ENCODE data around the gene SLC45A3. TPM values are rescaled to one million over a fixed set of nuclear protein-coding genes. Genes with fewer than 3 reads are reported as not detected.
A peak's percentile ranks its signal among the peaks of the same experiment; 100 is the strongest.

Gene SLC45A3
- total RNA-seq, 1 donor from 2014 or later = 9.2 TPM

- Mint-ChIP-seq H3K36me3 (ENCODE audit: low read depth, unreplicated experiment) (no peaks in the 10 kb centered on the region), H3K4me1 (ENCODE audit: unreplicated experiment) (peaks cover 48% of the 10 kb centered on the region), H3K9me3 (ENCODE audit: unreplicated experiment) (no peaks in the 10 kb centered on the region), H3K27me3 (ENCODE audit: unreplicated experiment) (peaks cover 12% of the 10 kb centered on the region), H3K27ac (ENCODE audit: unreplicated experiment) (no peak overlapping the region), H3K4me3 (ENCODE audit: unreplicated experiment) (peak overlapping the region; percentile 92)
- TF ChIP-seq CTCF (IDR thresholded peaks at IDR 0.05; ENCODE audit: unreplicated experiment) = no peak
- DNase-seq (ENCODE audit: low spot score) = no peak
These were observed 1.8 kb downstream of the SLC45A3 start for GRCh38 chr1:205678286-205679111.

DNA sequence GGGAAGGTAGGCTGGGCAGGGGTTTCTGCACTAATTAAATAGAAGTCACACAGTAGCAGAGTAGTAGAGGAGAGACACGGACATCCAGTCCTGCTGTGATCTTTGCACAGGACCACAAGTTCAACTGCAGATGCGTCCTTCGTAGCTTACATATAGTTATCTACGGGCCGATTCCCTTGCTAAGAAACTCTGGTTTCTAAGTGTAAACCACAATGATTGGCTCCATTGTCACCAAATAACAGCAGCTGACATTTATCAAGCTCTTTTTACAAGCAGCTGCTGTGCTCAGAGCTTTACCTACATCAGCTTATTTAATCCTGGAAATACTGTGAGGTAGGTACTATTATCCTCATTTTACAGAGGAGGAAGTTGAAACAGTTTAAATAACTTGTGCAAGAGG is 3.1 kb downstream of the SLC45A3 start:
- Mint-ChIP-seq H3K27ac (ENCODE audit: unreplicated experiment) (no peak overlapping the region), H3K4me3 (ENCODE audit: unreplicated experiment) (no peak overlapping the region), H3K27me3 (ENCODE audit: unreplicated experiment) (peaks cover 12% of the 10 kb centered on the region), H3K9me3 (ENCODE audit: unreplicated experiment) (no peaks in the 10 kb centered on the region), H3K36me3 (ENCODE audit: low read depth, unreplicated experiment) (no peaks in the 10 kb centered on the region), H3K4me1 (ENCODE audit: unreplicated experiment) (peaks cover 49% of the 10 kb centered on the region)
- DNase-seq (ENCODE audit: low spot score) = no peak
- no peak for TF ChIP-seq CTCF (IDR thresholded peaks at IDR 0.05; ENCODE audit: unreplicated experiment)

DNA sequence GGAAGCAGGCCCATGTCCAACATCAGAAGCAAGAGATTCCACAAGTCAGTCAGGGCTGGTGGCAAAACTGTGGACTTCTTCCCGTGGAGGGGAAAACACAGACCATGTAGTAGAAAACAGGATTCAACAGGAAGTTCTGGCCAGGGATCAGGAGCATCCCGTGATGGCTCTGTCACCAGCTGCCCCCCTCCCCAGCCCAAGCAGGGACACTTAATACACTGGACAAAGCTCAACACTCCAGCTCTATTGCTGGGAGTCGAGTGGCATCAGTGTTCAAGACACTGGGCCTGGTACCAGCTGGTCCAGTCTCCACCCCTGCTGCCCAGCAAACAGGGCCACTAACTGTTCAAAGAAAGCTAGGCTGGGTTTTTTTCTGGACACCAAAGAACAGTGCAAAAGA is 3.7 kb downstream of the SLC45A3 start:
- H3K4me1 Mint-ChIP-seq (ENCODE audit: unreplicated experiment) = peaks cover 54% of the 10 kb centered on the region
- DNase-seq (ENCODE audit: low spot score) = no peak
- peaks cover 12% of the 10 kb centered on the region for H3K27me3 Mint-ChIP-seq (ENCODE audit: unreplicated experiment)
- no peak overlapping the region for H3K4me3 Mint-ChIP-seq (ENCODE audit: unreplicated experiment)
- no peak overlapping the region for H3K27ac Mint-ChIP-seq (ENCODE audit: unreplicated experiment)
- no peaks in the 10 kb centered on the region for H3K36me3 Mint-ChIP-seq (ENCODE audit: low read depth, unreplicated experiment)
- H3K9me3 Mint-ChIP-seq (ENCODE audit: unreplicated experiment) = no peaks in the 10 kb centered on the region
- TF ChIP-seq CTCF (IDR thresholded peaks at IDR 0.05; ENCODE audit: unreplicated experiment) = no peak

- Mint-ChIP-seq H3K27me3 (ENCODE audit: unreplicated experiment) (peaks cover 9% of the 10 kb centered on the region), H3K9me3 (ENCODE audit: unreplicated experiment) (no peaks in the 10 kb centered on the region), H3K4me3 (ENCODE audit: unreplicated experiment) (no peak overlapping the region), H3K36me3 (ENCODE audit: low read depth, unreplicated experiment) (no peaks in the 10 kb centered on the region), H3K27ac (ENCODE audit: unreplicated experiment) (no peak overlapping the region), H3K4me1 (ENCODE audit: unreplicated experiment) (peaks cover 58% of the 10 kb centered on the region)
- DNase-seq (ENCODE audit: low spot score) = no peak
- no peak for TF ChIP-seq CTCF (IDR thresholded peaks at IDR 0.05; ENCODE audit: unreplicated experiment)
These were observed 4.3 kb downstream of the SLC45A3 start for GRCh38 chr1:205676002-205676401.

DNA sequence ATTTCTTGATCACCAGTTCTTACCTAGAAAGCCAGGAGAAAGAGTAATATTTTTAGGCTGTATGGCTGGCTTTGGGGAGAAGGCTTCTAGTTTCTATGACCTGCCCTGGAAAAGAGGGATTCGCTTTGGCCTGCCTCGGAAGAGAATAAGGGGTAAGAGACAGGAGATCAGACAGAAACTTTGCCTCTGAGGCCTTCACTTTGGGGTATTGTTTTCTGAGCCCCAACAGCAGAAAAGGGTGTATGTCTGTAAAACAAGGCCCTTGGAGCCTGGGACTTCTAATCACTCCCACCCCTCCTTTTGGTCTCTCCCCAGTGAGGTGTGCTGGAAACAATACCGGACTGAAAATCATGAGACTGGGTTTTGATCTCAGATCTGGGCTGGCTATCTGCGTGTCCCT is 5.1 kb downstream of the SLC45A3 start:
- no peaks in the 10 kb centered on the region for H3K36me3 Mint-ChIP-seq (ENCODE audit: low read depth, unreplicated experiment)
- no peak for TF ChIP-seq CTCF (IDR thresholded peaks at IDR 0.05; ENCODE audit: unreplicated experiment)
- no peak for DNase-seq (ENCODE audit: low spot score)
- H3K27ac Mint-ChIP-seq (ENCODE audit: unreplicated experiment) = no peak overlapping the region
- no peak overlapping the region for H3K4me3 Mint-ChIP-seq (ENCODE audit: unreplicated experiment)
- H3K27me3 Mint-ChIP-seq (ENCODE audit: unreplicated experiment) = peaks cover 5% of the 10 kb centered on the region
- H3K4me1 Mint-ChIP-seq (ENCODE audit: unreplicated experiment) = peaks cover 59% of the 10 kb centered on the region
- no peaks in the 10 kb centered on the region for H3K9me3 Mint-ChIP-seq (ENCODE audit: unreplicated experiment)

Data from endothelial cell (in vitro differentiated cells).